B cell (primary cell): ENCODE results near the gene TENM3. TPM values are rescaled to one million over a fixed set of nuclear protein-coding genes. Genes with fewer than 3 reads are reported as not detected.

Source experiments
- ATAC-seq: fragments of 200-7000 bp; cut with Tn5 transposase; one replicate; pipeline ENCODE4 v1.10.0; 2021; ENCODE audit warnings: low read depth, mild to moderate bottlenecking, moderate number of reproducible peaks, moderate library complexity
- CTCF ChIA-PET: fragments of 350-600 bp; sonication (Branson Sonifier 250); formaldehyde crosslinking; loops from one replicate; lab custom pipeline; 2021; ENCODE audit warnings: antibody characterized with exemption, inconsistent platforms; lab: Charles Lee
- POLR2A ChIA-PET: fragments of 350-600 bp; sonication (Branson Sonifier 250); formaldehyde crosslinking; loops from one replicate; lab custom pipeline; 2021; ENCODE audit warnings: antibody characterized with exemption; lab: Charles Lee
- DNase-seq: peaks from one replicate; pipeline ENCODE4 v3.0.0; 2013
- H2AFZ ChIP-seq: 2 replicates; pipeline ENCODE4 v1.6.1; 2012; ENCODE audit warnings: mild to moderate bottlenecking, low read depth, low read length; ENCODE audit not compliant: insufficient read depth, poor library complexity, severe bottlenecking
- H3K27ac ChIP-seq, 2 donors: 1 replicate in 1 of 2; 2 replicates in 1 of 2; pipeline ENCODE4 v1.5.1; 2012 to 2013; ENCODE audit warnings: low read length in 2 of 2, mild to moderate bottlenecking in 2 of 2, moderate library complexity in 1 of 2
- H3K27me3 ChIP-seq, 4 experiments: fragments of 200-600 bp in 1 of 4; sonication (generic) in 1 of 4; replicated peaks in 1 of 4; 1 replicate in 2 of 4; 2 replicates in 2 of 4; pipeline versions ENCODE4 v1.6.1 to v1.7.0; 2013 to 2016; ENCODE audit warnings: low read length in 3 of 4, mild to moderate bottlenecking in 2 of 4, mixed read lengths in 1 of 4, moderate library complexity in 1 of 4; ENCODE audit not compliant: insufficient read depth in 4 of 4, control insufficient read depth in 3 of 4; ENCODE audit errors: control extremely low read depth in 1 of 4
- H3K36me3 ChIP-seq, 2 experiments: replicated peaks in 1 of 2; 1 replicate in 1 of 2; 2 replicates in 1 of 2; pipeline versions ENCODE4 v1.6.1 to v1.7.1; 2013; ENCODE audit warnings: low read length in 1 of 2; ENCODE audit not compliant: insufficient read depth in 2 of 2, control insufficient read depth in 1 of 2; ENCODE audit errors: control extremely low read depth in 1 of 2, extremely low read depth in 1 of 2
- H3K4me1 ChIP-seq, 2 donors: fragments of 200-600 bp in 1 of 2; sonication (generic) in 1 of 2; 1 replicate in 1 of 2; 2 replicates in 1 of 2; pipeline versions ENCODE4 v1.5.1 to v1.6.1; 2013 to 2017; ENCODE audit warnings: low read length in 2 of 2; ENCODE audit not compliant: control insufficient read depth in 2 of 2, insufficient read depth in 2 of 2
- H3K4me2 ChIP-seq: replicated peaks from 2 replicates; pipeline ENCODE3; 2012; ENCODE audit warnings: mild to moderate bottlenecking, low read depth, low read length; ENCODE audit not compliant: poor library complexity, severe bottlenecking
- H3K4me3 ChIP-seq, 5 experiments: fragments of 200-600 bp in 1 of 5; sonication (generic) in 1 of 5; 1 replicate in 3 of 5; 2 replicates in 2 of 5; pipeline versions ENCODE4 v1.5.1 to v1.7.0; 2011 to 2016; ENCODE audit warnings: low read length in 4 of 5, mild to moderate bottlenecking in 4 of 5, low read depth in 2 of 5, control low read depth in 1 of 5, moderate library complexity in 1 of 5; ENCODE audit not compliant: insufficient read depth in 1 of 5; ENCODE audit errors: control extremely low read depth in 1 of 5, extremely low read depth in 1 of 5
- H3K79me2 ChIP-seq: fragments of 200-600 bp; sonication (generic); one replicate; pipeline ENCODE4 v1.6.0; 2016; ENCODE audit warnings: low read length; ENCODE audit not compliant: control insufficient read depth, insufficient read depth
- H3K9ac ChIP-seq: fragments of 200-600 bp; sonication (generic); 2 replicates; pipeline ENCODE4 v1.6.1; 2017; ENCODE audit warnings: mild to moderate bottlenecking, low read length, moderate library complexity
- H3K9me3 ChIP-seq, 3 donors: one replicate each; pipeline versions ENCODE4 v1.6.1 to v1.7.1; 2013; ENCODE audit warnings: low read length in 2 of 3; ENCODE audit not compliant: control insufficient read depth in 2 of 3, insufficient read depth in 1 of 3; ENCODE audit errors: control extremely low read depth in 1 of 3
- H4K20me1 ChIP-seq: 2 replicates; pipeline ENCODE4 v1.6.0; 2012; ENCODE audit warnings: mild to moderate bottlenecking, low read length; ENCODE audit not compliant: insufficient read depth, control insufficient read depth, poor library complexity, severe bottlenecking
- H3K27ac Mint-ChIP-seq: one replicate; pipeline ENCODE4 v1.8.0; 2021; ENCODE audit warnings: mixed read lengths
- H3K27me3 Mint-ChIP-seq: one replicate; pipeline ENCODE4 v1.8.0; 2021; ENCODE audit warnings: mixed read lengths
- H3K4me1 Mint-ChIP-seq: one replicate; pipeline ENCODE4 v1.8.0; 2021; ENCODE audit warnings: mixed read lengths
- H3K4me3 Mint-ChIP-seq: one replicate; pipeline ENCODE4 v1.8.0; 2021; ENCODE audit warnings: mixed read lengths
- H3K9me3 Mint-ChIP-seq: one replicate; pipeline ENCODE4 v1.8.0; 2022; ENCODE audit warnings: mixed read lengths; ENCODE audit not compliant: insufficient read depth
- EZH2 ChIP-seq: IDR thresholded peaks from 2 replicates; pipeline ENCODE4 v1.6.1; 2012; ENCODE audit warnings: borderline replicate concordance, low read depth, mild to moderate bottlenecking, moderate library complexity, low read length; ENCODE audit not compliant: insufficient read depth, poor library complexity, severe bottlenecking
- WGBS: methylation state at CpG from one replicate; pipeline ENCODE4 v1.1.5; 2013; ENCODE audit warnings: missing lambda C conversion rate; ENCODE audit not compliant: insufficient coverage; 5-methylcytosine and 5-hydroxymethylcytosine counted together
- intact Hi-C: fragments of 100-400 bp; cut with micrococcal nuclease; formaldehyde crosslinking; loops from one replicate; pipeline ENCODE4 v1.10.0; 2022
- polyA plus RNA-seq: library from polyadenylated mRNA; depleted of rRNA; stranded (reverse); fragments of >200 nt; gene quantifications from 2 replicates; pipeline ENCODE4 v1.2.3, GENCODE V29; 2012
- total RNA-seq, 2 donors: library from RNA; stranded (reverse); fragments of 120-200 nt in 1 of 2; gene quantifications; 1 replicate in 1 of 2; 2 replicates in 1 of 2; pipeline versions ENCODE4 v1.2.3 to v1.2.4, GENCODE V29; 2013 to 2022
- TF ChIP-seq, protein P1 (sequence below): fragments of 200-600 bp; IDR thresholded peaks from one replicate; pipeline ENCODE4 v1.8.0; 2022; ENCODE audit warnings: antibody characterized with exemption, mild to moderate bottlenecking

The TENM3 gene
- total and polyA plus RNA-seq, 2 donors (not counting 1 experiment from before 2014, with no cell fraction given): not detected

GRCh38 chr4:182628544-182628943, 385.3 kb downstream of the TENM3 start:
- H3K4me3 Mint-ChIP-seq: no peak overlapping the region
- Histone ChIP-seq H3K4me3 (no peak overlapping the region), H3K4me2 (no peak overlapping the region), H3K27me3 (no peaks in the 10 kb centered on the region), H2AFZ (no peak overlapping the region), H3K79me2 (no peaks in the 10 kb centered on the region), H4K20me1 (no peaks in the 10 kb centered on the region), H3K9me3 (no peaks in the 10 kb centered on the region), H3K36me3 (no peaks in the 10 kb centered on the region), H3K9ac (no peak overlapping the region), H3K4me1 (no peaks in the 10 kb centered on the region), H3K27ac (no peak overlapping the region)
- H3K9me3 Mint-ChIP-seq: no peaks in the 10 kb centered on the region
- no peak overlapping the region for H3K27ac Mint-ChIP-seq
- peaks cover 1% of the 10 kb centered on the region for H3K27me3 Mint-ChIP-seq
- ChIA-PET CTCF (no interaction called here), POLR2A (no interaction called here)
- intact Hi-C loops: no loop called here
- no peak for TF ChIP-seq EZH2
- TF ChIP-seq, protein P1, sequence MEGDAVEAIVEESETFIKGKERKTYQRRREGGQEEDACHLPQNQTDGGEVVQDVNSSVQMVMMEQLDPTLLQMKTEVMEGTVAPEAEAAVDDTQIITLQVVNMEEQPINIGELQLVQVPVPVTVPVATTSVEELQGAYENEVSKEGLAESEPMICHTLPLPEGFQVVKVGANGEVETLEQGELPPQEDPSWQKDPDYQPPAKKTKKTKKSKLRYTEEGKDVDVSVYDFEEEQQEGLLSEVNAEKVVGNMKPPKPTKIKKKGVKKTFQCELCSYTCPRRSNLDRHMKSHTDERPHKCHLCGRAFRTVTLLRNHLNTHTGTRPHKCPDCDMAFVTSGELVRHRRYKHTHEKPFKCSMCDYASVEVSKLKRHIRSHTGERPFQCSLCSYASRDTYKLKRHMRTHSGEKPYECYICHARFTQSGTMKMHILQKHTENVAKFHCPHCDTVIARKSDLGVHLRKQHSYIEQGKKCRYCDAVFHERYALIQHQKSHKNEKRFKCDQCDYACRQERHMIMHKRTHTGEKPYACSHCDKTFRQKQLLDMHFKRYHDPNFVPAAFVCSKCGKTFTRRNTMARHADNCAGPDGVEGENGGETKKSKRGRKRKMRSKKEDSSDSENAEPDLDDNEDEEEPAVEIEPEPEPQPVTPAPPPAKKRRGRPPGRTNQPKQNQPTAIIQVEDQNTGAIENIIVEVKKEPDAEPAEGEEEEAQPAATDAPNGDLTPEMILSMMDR: no peak
- DNase-seq (no peak), ATAC-seq (no peak)
- 50% methylated on average over 1 of the region's 6 CpGs for WGBS
- H3K4me1 Mint-ChIP-seq: no peaks in the 10 kb centered on the region

DNA sequence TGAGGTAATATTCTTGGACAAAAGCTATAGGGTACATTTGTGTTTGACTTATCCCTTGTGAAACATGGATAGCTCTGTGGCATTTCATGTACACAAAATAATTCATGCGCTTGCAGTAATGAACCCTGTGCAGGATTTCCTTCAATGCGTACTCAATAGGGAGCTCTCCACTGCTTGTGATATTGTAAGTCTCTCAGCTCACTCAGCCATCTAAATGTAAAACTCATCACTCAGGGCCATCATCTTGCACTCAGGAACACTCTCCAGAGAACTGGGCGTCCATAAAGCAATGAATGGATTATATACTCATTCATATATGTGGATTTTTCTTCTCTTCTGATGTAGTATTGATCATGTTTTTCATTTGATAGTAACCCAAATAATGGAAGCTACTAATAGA, 385.9 kb downstream of the TENM3 start:
- POLR2A ChIA-PET: no interaction called here
- intact Hi-C loops: no loop called here
- no peak overlapping the region for H3K4me3 Mint-ChIP-seq

More for the DNA sequence above, 385.9 kb downstream of the TENM3 start:
- Histone ChIP-seq H3K9ac (no peak overlapping the region), H3K4me1 (no peaks in the 10 kb centered on the region), H3K79me2 (no peaks in the 10 kb centered on the region), H3K36me3 (no peaks in the 10 kb centered on the region), H3K4me3 (no peak overlapping the region), H2AFZ (no peak overlapping the region), H3K27ac (no peak overlapping the region), H3K9me3 (no peaks in the 10 kb centered on the region), H3K4me2 (no peak overlapping the region), H4K20me1 (no peaks in the 10 kb centered on the region), H3K27me3 (no peaks in the 10 kb centered on the region)
- ATAC-seq (no peak), DNase-seq (no peak)
- WGBS: no CpG with 5 or more reads among the region's 3 CpGs
- H3K27me3 Mint-ChIP-seq: peaks cover 2% of the 10 kb centered on the region
- TF ChIP-seq, protein P1: no peak
- no peak for TF ChIP-seq EZH2
- H3K27ac Mint-ChIP-seq: no peak overlapping the region
- H3K9me3 Mint-ChIP-seq: no peaks in the 10 kb centered on the region
- no peaks in the 10 kb centered on the region for H3K4me1 Mint-ChIP-seq
- CTCF ChIA-PET: no interaction called here
